GM12874 (cell line): ENCODE measurements around the gene HMBS.
A peak's percentile ranks its signal among the peaks of the same experiment; 100 is the strongest.

Experiments used
- TF ChIP-seq, protein P1 (sequence below): IDR thresholded peaks from 2 replicates; pipeline ENCODE4 v1.5.1; 2011; ENCODE audit warnings: low read depth, mild to moderate bottlenecking, control low read depth, low read length, moderate library complexity; ENCODE audit not compliant: insufficient read depth

HMBS gene

DNA sequence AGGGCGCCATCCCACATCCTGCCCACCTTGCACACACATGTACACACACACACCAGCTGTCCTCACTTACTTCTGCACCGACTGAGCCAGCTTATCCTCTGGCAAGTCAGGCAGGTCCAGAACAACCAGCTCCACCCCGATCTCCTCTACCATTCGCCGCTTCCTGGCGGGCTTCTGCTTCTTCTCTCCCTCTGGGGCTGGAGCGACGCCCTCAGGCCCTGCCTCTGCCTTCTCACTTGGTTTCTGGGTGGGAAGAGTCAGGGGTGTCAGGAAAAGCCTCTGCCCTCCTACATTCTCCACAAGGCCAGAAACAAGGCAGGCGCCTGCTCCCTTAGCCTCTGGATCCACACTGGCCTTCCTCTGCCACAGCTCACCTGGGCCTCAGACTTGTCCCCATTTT is 36.0 kb upstream of the HMBS start:
- TF ChIP-seq, protein P1, sequence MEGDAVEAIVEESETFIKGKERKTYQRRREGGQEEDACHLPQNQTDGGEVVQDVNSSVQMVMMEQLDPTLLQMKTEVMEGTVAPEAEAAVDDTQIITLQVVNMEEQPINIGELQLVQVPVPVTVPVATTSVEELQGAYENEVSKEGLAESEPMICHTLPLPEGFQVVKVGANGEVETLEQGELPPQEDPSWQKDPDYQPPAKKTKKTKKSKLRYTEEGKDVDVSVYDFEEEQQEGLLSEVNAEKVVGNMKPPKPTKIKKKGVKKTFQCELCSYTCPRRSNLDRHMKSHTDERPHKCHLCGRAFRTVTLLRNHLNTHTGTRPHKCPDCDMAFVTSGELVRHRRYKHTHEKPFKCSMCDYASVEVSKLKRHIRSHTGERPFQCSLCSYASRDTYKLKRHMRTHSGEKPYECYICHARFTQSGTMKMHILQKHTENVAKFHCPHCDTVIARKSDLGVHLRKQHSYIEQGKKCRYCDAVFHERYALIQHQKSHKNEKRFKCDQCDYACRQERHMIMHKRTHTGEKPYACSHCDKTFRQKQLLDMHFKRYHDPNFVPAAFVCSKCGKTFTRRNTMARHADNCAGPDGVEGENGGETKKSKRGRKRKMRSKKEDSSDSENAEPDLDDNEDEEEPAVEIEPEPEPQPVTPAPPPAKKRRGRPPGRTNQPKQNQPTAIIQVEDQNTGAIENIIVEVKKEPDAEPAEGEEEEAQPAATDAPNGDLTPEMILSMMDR, result no peak

DNA sequence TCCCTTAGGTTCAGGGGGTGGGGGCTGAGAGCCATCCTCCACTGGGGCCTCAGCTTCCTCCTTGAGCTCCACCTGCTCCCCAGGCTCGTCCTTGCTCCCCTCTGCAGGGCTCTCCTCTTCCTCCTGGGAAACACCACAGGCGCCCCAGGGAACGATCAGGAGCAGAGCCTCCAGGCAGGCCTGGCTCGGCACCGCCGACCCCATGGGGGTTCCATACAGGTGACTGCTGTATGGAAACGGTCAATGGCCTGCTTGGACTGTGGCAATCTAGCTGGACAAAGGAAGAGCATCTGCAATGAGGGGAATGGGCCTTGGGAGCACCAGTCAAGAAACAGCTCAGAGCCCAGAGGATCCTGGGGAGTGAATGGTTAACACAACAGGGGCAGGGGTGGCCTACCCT is 35.6 kb upstream of the HMBS start:
- TF ChIP-seq, protein P1, result no peak

DNA sequence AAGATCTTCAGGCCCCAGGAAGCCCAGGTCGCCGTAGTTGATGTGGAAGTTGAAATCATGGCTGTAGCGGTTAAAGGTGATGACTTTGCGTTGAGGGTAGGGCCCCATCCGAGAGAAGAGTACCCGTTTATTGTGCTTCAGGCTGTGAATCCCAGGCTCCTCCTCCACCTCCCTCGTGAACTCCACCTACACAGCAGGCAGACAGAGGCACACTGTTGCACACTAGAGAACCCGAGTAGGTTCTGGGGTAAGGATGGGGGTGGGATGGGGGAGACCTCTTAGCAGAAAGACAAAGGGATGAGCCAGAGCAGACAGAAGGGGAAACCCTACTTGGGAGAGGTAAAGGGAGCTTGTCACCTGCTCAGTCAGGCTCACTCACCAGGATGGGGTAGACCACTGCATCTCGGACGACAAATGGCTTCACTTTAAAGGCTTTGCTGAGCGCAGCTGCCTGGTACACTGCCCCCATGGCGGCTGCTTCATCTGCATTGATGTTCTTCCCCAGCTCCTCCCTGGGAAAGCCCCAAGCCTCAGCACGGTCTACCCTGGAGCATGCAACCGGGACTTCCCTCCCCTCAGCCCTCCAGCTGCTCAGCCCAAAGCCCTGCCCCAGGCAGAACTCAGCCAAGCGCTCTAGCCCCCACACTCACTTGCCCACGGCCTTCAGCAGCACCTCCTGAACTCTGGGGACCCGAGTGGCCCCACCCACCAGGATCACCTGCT is 33.1 kb upstream of the HMBS start:
- TF ChIP-seq, protein P1, result no peak

DNA sequence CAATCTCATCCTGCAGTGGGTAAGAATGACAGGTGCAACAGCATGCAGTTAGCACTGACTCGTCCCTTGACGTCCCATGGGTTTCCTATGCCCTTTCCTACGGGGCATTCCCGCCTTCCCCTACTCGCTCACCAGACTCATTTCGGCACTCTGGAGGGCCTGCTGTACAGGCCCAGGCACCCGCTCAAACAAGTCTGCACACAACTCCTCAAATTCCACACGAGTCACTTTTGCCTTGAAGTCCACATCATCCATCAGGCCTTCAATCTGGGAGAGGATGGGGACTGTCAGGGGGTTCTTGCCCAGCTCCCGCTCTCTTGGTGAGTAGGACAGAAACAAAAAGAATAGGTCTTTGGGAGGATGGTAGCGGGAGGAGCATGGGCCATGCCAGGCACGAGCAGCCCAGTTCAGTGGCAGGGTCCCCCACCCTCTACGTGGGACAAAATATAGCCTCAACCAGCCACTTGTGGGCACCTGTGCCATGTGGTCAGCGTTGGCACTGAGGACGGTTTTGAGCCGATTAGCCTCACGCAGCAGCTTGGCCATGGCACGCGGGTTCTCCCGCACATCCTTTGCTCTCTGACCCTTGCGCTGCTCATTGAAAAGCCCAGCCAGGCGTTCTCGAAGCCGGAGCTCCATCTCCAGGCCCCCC is 32.4 kb upstream of the HMBS start:
- TF ChIP-seq, protein P1, result no peak

GRCh38 chr11:119054418-119054817 is 30.3 kb upstream of the HMBS start:
- TF ChIP-seq, protein P1, result no peak

DNA sequence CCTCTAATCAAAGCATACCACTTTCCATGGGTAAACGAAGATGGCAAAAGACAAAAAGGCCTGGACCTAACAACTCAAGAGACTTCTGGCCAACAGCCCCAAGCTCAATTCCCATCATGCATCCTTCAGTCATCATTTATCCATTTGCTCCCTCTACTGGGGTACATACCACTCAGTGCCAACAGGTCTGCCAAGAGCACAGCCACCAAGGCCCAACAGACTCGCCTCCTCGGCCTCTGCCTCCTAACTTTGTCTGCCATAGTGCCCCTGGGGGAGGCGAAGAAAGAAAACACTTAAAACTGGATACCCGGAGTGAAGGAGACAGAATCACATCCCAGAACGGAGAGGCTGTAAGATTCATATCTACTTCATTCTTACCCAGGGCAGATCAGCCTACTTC is 28.8 kb upstream of the HMBS start:
- TF ChIP-seq, protein P1, result 0 out of 2 replicates have a peak, but pooled peaks have one; percentile 12

DNA sequence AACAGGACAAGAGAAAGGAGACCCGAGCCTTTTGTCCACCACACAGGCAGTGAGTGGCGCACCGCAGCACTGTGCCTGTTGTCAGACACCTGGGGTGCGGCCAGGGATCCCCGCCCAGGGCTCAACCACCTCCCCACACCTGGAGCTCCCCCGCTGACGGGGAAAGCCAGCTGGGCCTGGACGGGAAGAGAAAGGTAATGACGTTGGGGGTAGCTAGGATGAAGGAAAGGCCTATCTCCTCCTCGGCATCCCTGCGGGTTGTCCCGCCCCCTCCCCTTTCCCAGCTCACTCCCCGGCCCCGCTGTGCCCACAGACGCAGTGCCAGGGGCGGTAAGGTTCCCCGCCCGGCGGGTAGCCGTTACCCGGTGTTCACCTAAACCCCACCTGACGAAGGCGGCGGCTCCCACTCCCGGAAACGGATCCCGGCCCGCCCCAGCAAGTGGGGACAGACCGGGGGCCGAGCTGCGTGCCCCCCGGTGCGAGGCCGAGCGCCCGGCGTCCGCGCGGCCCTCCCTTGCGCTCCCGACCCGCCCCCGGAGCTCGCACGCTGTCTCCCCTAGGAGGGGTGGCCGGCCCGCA is 28.2 kb upstream of the HMBS start:
- TF ChIP-seq, protein P1, result no peak
